H9 (cell line): ENCODE measurements around the gene SLC25A24. TPM values are rescaled to one million over a fixed set of nuclear protein-coding genes. Genes with fewer than 3 reads are reported as not detected.

ENCODE experiments used
- DNase-seq: peaks from one replicate; pipeline ENCODE4 v3.0.0-alpha.2; 2017
- H2AFZ ChIP-seq: one replicate; pipeline ENCODE4 v1.6.1; 2013; ENCODE audit warnings: mild to moderate bottlenecking, low read length, control low read depth, moderate library complexity
- H2AK5ac ChIP-seq: 2 replicates; pipeline ENCODE4 v1.6.1; 2013; ENCODE audit warnings: low read length, control low read depth, mixed read lengths; ENCODE audit not compliant: insufficient read length
- H2BK120ac ChIP-seq: one replicate; pipeline ENCODE4 v1.6.1; 2013; ENCODE audit warnings: low read depth, mild to moderate bottlenecking, low read length, control low read depth, inconsistent platforms; ENCODE audit not compliant: poor library complexity, severe bottlenecking
- H2BK12ac ChIP-seq: 2 replicates; pipeline ENCODE4 v1.6.1; 2013; ENCODE audit warnings: low read length, control low read depth, mixed read lengths, low read depth; ENCODE audit not compliant: insufficient read length
- H2BK15ac ChIP-seq: 2 replicates; pipeline ENCODE4 v1.6.1; 2013; ENCODE audit warnings: low read depth, low read length, control low read depth
- H2BK20ac ChIP-seq: one replicate; pipeline ENCODE4 v1.6.1; 2013; ENCODE audit warnings: low read depth, mild to moderate bottlenecking, low read length, control low read depth, inconsistent platforms; ENCODE audit not compliant: poor library complexity, severe bottlenecking
- H2BK5ac ChIP-seq: 2 replicates; pipeline ENCODE4 v1.6.1; 2013; ENCODE audit warnings: low read length, control low read depth, mixed read lengths; ENCODE audit not compliant: insufficient read length
- H3K14ac ChIP-seq: 2 replicates; pipeline ENCODE4 v1.6.1; 2013; ENCODE audit warnings: low read length, control low read depth; ENCODE audit not compliant: insufficient read depth
- H3K18ac ChIP-seq: 2 replicates; pipeline ENCODE4 v1.6.1; 2013; ENCODE audit warnings: low read depth, mild to moderate bottlenecking, mixed read lengths, low read length, control low read depth; ENCODE audit not compliant: insufficient read length
- H3K23ac ChIP-seq: 2 replicates; pipeline ENCODE4 v1.6.1; 2013; ENCODE audit warnings: low read length, control low read depth, mixed read lengths, low read depth; ENCODE audit not compliant: insufficient read length
- H3K23me2 ChIP-seq: 2 replicates; pipeline ENCODE4 v1.6.1; 2013; ENCODE audit warnings: low read depth, mild to moderate bottlenecking, mixed read lengths, low read length, control low read depth; ENCODE audit not compliant: insufficient read length, poor library complexity, severe bottlenecking
- H3K27ac ChIP-seq: 2 replicates; pipeline ENCODE4 v1.5.1; 2013; ENCODE audit warnings: low read length, control low read depth, mixed read lengths, low read depth; ENCODE audit not compliant: insufficient read length
- H3K27me3 ChIP-seq: 2 replicates; pipeline ENCODE4 v1.6.1; 2013; ENCODE audit warnings: low read length, control low read depth, inconsistent platforms; ENCODE audit not compliant: insufficient read depth
- H3K4ac ChIP-seq: 2 replicates; pipeline ENCODE4 v1.6.1; 2013; ENCODE audit warnings: low read depth, mild to moderate bottlenecking, control low read depth, inconsistent platforms, low read length, moderate library complexity
- H3K4me1 ChIP-seq: 2 replicates; pipeline ENCODE4 v1.6.1; 2013; ENCODE audit warnings: low read length, control low read depth, inconsistent platforms; ENCODE audit not compliant: insufficient read depth
- H3K4me2 ChIP-seq: 2 replicates; pipeline ENCODE4 v1.6.1; 2013; ENCODE audit warnings: low read length, control low read depth, mixed read lengths; ENCODE audit not compliant: insufficient read length, insufficient read depth
- H3K56ac ChIP-seq: 2 replicates; pipeline ENCODE4 v1.6.1; 2013; ENCODE audit warnings: low read depth, mild to moderate bottlenecking, mixed read lengths, low read length, control low read depth; ENCODE audit not compliant: insufficient read length
- H3K79me1 ChIP-seq: 2 replicates; pipeline ENCODE4 v1.6.1; 2013; ENCODE audit warnings: low read depth, mild to moderate bottlenecking, moderate library complexity, low read length, control low read depth, inconsistent platforms; ENCODE audit not compliant: insufficient read depth, poor library complexity, severe bottlenecking
- H3K79me2 ChIP-seq: 2 replicates; pipeline ENCODE4 v1.6.1; 2013; ENCODE audit warnings: low read length, control low read depth, inconsistent platforms; ENCODE audit not compliant: insufficient read depth
- H3K9ac ChIP-seq: 2 replicates; pipeline ENCODE4 v1.6.1; 2013; ENCODE audit warnings: low read length, control low read depth, mixed read lengths; ENCODE audit not compliant: insufficient read length; ENCODE audit errors: extremely low read depth
- H3K9me3 ChIP-seq: one replicate; pipeline ENCODE4 v1.6.1; 2013; ENCODE audit warnings: low read depth, low read length, inconsistent platforms; ENCODE audit not compliant: control insufficient read depth
- H3T11ph ChIP-seq: one replicate; pipeline ENCODE4 v1.6.1; 2013; ENCODE audit warnings: mild to moderate bottlenecking, low read length, control low read depth, inconsistent platforms
- H4K20me1 ChIP-seq: one replicate; pipeline ENCODE4 v1.6.1; 2013; ENCODE audit not compliant: control insufficient read depth, insufficient read length, insufficient read depth
- H4K5ac ChIP-seq: 2 replicates; pipeline ENCODE4 v1.6.1; 2013; ENCODE audit warnings: low read depth, mild to moderate bottlenecking, mixed read lengths, low read length, control low read depth; ENCODE audit not compliant: insufficient read length
- H4K8ac ChIP-seq: replicated peaks from 2 replicates; pipeline ENCODE4 v1.6.1; 2013; ENCODE audit warnings: low read length, control low read depth, mixed read lengths, low read depth; ENCODE audit not compliant: insufficient read length
- H4K91ac ChIP-seq: 2 replicates; pipeline ENCODE4 v1.6.1; 2013; ENCODE audit warnings: low read depth, mild to moderate bottlenecking, moderate library complexity, mixed read lengths, low read length, control low read depth; ENCODE audit not compliant: insufficient read length
- H3K27ac Mint-ChIP-seq, 3 experiments: 2 replicates in 2 of 3; 3 replicates in 1 of 3; pipeline ENCODE4 v1.8.0; 2020 to 2021; ENCODE audit warnings: mixed read lengths in 3 of 3, mild to moderate bottlenecking in 1 of 3, moderate library complexity in 1 of 3
- H3K27me3 Mint-ChIP-seq: 2 replicates; pipeline ENCODE4 v1.8.0; 2021; ENCODE audit warnings: low read depth, mild to moderate bottlenecking, moderate library complexity, mixed read lengths
- H3K36me3 Mint-ChIP-seq, 3 experiments: 2 replicates in 2 of 3; 3 replicates in 1 of 3; pipeline ENCODE4 v1.8.0; 2020 to 2021; ENCODE audit warnings: low read depth in 3 of 3, mixed read lengths in 3 of 3; ENCODE audit not compliant: insufficient read depth in 1 of 3
- H3K4me1 Mint-ChIP-seq, 2 experiments: 2 replicates each; pipeline ENCODE4 v1.8.0; 2020; ENCODE audit warnings: mixed read lengths in 2 of 2
- H3K4me3 Mint-ChIP-seq, 2 experiments: 2 replicates in 1 of 2; 3 replicates in 1 of 2; pipeline ENCODE4 v1.8.0; 2020 to 2021; ENCODE audit warnings: mild to moderate bottlenecking in 2 of 2, mixed read lengths in 2 of 2, moderate library complexity in 1 of 2
- H3K9me3 Mint-ChIP-seq, 2 experiments: 2 replicates in 1 of 2; 3 replicates in 1 of 2; pipeline ENCODE4 v1.8.0; 2020; ENCODE audit warnings: mild to moderate bottlenecking in 2 of 2, mixed read lengths in 2 of 2, moderate library complexity in 1 of 2
- WGBS: extraction: QIAGEN DNeasy Blood & Tissue Kit; methylation state at CpG from one replicate; pipeline ENCODE4 v1.1.7; 2013; ENCODE audit warnings: missing lambda C conversion rate, low lambda C conversion rate, mixed read lengths; ENCODE audit not compliant: insufficient read length; ENCODE audit errors: extremely low coverage; 5-methylcytosine and 5-hydroxymethylcytosine counted together
- total RNA-seq: library from RNA; stranded (reverse); gene quantifications from 2 replicates; pipeline ENCODE4 v1.2.1, GENCODE V29; 2021
- TF ChIP-seq, protein P1 (sequence below): fragments of 200-600 bp; sonication (generic); conservative IDR thresholded peaks from 3 replicates; pipeline ENCODE4 v1.8.0; 2021; ENCODE audit warnings: antibody characterized with exemption, mild to moderate bottlenecking

SLC25A24 gene
- total RNA-seq, 1 experiment from 2014 or later, result 35.1 TPM

DNA sequence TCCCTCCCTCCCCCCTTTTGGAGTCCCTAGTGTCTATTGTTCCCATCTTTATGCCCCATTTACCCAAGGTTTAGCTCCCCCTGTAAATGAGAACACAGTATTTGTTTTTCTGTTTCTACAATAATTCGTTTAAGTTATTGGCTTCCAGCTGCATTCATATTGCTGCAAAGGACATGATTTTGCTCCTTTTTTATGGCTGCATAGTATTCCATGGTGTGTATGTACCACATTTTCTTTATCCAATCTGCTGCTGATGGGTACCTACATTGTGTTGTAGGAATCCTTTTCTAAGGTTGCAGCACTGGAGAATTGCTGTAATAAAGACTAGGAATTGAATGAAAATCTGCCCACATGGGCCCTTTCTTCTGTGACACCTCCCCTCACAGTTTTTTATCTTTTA lies 6.8 kb downstream of the SLC25A24 start:
- H4K20me1 ChIP-seq, result no peaks in the 10 kb centered on the region
- H3K9ac ChIP-seq, result no peak overlapping the region
- H3K4me1 ChIP-seq, result 0 out of 2 replicates have a peak, but pooled peaks cover 4% of the 10 kb centered on the region
- H3K27ac ChIP-seq, result no peak overlapping the region
- H4K8ac ChIP-seq, result no peak overlapping the region
- H3K9me3 ChIP-seq, result no peaks in the 10 kb centered on the region
- Mint-ChIP-seq H3K4me1 (peaks cover 11 to 20% of the 10 kb centered on the region in 2 experiments; a peak in 2 of 4 replicates), H3K27ac (no peak overlapping the region), H3K9me3 (peaks cover 0 to 3% of the 10 kb centered on the region in 2 experiments; a peak in 2 of 5 replicates), H3K4me3 (no peak overlapping the region), H3K27me3 (no peaks in the 10 kb centered on the region), H3K36me3 (peaks cover 17 to 64% (median 33%) of the 10 kb centered on the region in 3 experiments)
- no peak overlapping the region for H2BK120ac ChIP-seq
- no peak overlapping the region for H2AK5ac ChIP-seq
- H4K91ac ChIP-seq, result no peak overlapping the region
- H3T11ph ChIP-seq, result no peak overlapping the region
- WGBS, result no CpG with 5 or more reads among the region's 1 CpG
- no peak overlapping the region for H3K4ac ChIP-seq
- H2BK15ac ChIP-seq, result no peak overlapping the region
- no peak overlapping the region for H3K18ac ChIP-seq
- no peak overlapping the region for H3K56ac ChIP-seq
- no peak overlapping the region for H3K14ac ChIP-seq
- no peak overlapping the region for H2BK12ac ChIP-seq
- peaks cover 10% of the 10 kb centered on the region for H3K79me1 ChIP-seq
- H3K23ac ChIP-seq, result no peak overlapping the region
- no peaks in the 10 kb centered on the region for H3K27me3 ChIP-seq
- TF ChIP-seq, protein P1, sequence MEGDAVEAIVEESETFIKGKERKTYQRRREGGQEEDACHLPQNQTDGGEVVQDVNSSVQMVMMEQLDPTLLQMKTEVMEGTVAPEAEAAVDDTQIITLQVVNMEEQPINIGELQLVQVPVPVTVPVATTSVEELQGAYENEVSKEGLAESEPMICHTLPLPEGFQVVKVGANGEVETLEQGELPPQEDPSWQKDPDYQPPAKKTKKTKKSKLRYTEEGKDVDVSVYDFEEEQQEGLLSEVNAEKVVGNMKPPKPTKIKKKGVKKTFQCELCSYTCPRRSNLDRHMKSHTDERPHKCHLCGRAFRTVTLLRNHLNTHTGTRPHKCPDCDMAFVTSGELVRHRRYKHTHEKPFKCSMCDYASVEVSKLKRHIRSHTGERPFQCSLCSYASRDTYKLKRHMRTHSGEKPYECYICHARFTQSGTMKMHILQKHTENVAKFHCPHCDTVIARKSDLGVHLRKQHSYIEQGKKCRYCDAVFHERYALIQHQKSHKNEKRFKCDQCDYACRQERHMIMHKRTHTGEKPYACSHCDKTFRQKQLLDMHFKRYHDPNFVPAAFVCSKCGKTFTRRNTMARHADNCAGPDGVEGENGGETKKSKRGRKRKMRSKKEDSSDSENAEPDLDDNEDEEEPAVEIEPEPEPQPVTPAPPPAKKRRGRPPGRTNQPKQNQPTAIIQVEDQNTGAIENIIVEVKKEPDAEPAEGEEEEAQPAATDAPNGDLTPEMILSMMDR, result no peak
- no peak overlapping the region for H4K5ac ChIP-seq
- H3K23me2 ChIP-seq, result no peaks in the 10 kb centered on the region
- H2BK20ac ChIP-seq, result no peak overlapping the region
- DNase-seq, result no peak
- peaks cover 9% of the 10 kb centered on the region; the same call in 1 of the 2 replicates for H3K79me2 ChIP-seq
- H2AFZ ChIP-seq, result no peak overlapping the region
- H2BK5ac ChIP-seq, result no peak overlapping the region
- no peak overlapping the region for H3K4me2 ChIP-seq
